HG02610 (cell line): ENCODE measurements around the gene KCNN2.
A peak's percentile ranks its signal among the peaks of the same experiment; 100 is the strongest.
"Not testable (repeated sequence)": the region's sequence is repeated elsewhere in the genome, so short reads cannot be mapped to it uniquely, and the experiment has no call there.

Source experiments
- ATAC-seq: cut with Tn5 transposase; IDR thresholded peaks from one replicate; pipeline ENCODE4 v1.9.1; 2021; ENCODE audit warnings: mild to moderate bottlenecking, moderate library complexity; ENCODE audit not compliant: unreplicated experiment

Gene KCNN2

DNA sequence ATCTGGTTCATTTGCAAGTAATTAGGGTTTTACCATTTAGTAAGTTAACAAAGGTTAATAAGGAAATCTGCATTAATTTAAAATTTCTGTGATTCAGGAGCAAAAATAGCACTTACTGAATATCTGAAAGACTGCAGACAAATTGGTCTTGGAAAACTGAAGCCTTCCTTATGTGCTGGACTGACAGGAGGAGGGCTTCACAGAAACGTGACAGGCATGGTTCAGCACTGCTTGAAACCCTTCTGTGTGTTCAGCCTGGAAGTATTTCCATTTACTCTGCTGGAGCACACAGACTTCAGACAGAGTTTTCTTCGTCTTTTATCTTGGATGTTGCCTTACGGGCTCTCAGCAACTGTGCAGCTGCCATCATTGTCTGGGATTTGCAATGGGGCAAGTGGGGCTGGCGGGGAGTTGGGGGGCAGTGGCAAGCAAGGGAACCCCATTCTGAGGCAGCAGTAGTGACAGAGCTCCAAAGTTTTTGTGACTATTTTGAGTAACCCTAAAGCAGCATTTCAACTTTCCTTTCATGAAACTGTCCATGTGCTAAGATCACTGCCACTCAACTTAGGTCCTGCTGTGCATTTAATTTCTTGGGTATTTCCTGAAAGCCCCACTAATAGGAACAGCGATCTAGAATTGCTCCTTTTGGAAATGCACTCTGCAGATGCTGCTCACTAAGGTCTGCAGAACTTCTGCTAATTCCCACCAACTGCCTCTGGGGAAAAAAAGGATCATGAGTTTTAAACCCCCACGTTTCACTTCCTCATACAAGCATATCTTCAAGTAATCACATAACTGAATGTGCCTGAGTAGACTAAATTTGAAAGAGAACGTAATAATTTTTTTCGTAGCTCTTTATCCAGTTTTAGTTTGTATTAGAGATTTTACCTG is 56.6 kb downstream of the KCNN2 start:
- ATAC-seq = peak; percentile 99

DNA sequence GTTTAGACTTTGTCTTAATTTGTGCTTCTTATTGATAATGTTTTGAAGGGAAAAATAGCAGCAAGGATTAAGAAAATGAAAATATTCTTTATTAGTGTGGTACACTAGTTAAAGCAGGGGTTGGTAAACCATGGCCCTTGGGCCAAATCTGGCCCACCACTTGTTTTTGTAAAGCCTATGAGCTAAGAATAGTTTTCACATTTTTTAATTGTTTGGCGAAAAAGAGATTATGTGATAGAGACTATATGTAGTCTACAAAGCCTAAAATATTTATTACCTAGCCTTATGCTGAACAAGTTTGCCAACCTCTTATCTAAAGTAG is 57.2 kb downstream of the KCNN2 start:
- ATAC-seq = peak; percentile 33

- ATAC-seq = no peak
Observed at GRCh38 chr5:114419959-114420358, 58.1 kb downstream of the KCNN2 start.

GRCh38 chr5:114427204-114427603 is 65.3 kb downstream of the KCNN2 start:
- ATAC-seq = no peak

- ATAC-seq = peak; percentile 49
Observed at GRCh38 chr5:114430532-114430931, 68.7 kb downstream of the KCNN2 start.

DNA sequence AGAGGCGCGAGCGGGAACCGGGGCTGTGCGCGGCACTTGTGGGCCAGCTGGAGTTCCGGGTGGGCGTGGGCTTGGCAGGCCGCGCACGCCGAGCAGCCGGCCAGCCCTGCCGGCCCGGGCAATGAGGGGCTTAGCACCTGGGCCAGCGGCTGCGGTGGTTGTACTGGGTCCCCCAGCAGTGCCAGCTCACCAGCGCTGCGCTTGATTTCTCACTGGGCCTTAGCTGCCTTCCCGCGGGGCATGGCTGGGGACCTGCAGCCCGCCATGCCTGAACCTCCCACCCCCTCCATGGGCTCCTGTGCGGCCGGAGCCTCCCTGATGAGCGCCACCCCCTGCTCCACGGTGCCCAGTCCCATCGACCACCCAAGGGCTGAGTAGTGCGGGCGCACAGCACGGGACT is 70.8 kb downstream of the KCNN2 start:
- not testable (repeated sequence) for ATAC-seq

DNA sequence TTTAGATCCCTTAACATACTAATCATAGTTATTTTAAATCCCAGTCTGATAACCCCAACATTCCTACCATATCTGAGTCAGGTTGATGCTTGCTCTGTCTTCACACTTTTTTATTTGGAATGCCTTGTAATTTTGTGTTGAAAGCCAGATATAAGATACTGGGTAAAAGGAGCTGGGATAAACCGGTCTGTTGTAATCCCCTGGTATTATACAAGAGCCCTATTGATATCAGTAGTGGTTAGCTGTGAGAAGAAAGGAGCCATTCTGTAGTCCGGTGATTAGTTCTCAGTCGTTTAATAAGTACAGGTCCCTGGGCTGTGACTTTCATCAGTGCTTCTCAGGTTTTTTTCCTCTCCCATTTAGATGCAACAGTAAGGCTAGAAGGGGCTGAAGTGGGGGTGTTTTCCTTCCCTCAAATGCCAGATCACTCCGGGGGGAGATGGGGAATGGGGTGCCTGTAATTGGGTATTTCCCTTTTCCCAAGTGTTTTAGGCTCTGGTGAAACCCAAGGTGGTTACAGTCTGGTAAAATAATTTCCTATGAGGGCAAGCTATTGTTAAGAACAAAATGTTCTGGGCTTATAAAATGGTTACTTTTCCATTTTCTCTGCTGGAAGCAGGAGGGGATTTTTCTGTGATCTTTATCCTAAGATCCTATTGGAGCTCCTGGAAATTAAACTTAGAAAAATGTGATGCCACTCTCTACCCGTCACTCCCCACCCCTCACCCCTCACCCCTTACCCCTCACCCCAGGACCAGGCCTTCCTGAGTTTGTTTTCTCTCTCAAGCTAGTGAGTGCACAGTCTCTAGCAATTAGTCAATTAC is 72.7 kb downstream of the KCNN2 start:
- peak; percentile 34 for ATAC-seq

DNA sequence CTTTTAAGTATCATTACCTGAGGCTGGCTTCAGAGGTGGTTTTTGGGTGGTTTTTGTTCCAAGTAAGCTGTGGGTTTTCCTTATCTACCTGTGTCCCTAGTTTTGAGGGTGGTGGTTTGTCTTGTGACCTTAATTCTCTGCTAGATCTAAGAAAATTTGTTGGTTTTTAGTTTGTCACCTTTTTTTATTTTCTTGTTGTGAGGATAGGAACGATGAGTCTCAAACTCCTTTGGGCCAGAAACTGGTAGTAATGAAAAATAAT is 73.3 kb downstream of the KCNN2 start:
- no peak for ATAC-seq

- peak; percentile 72 for ATAC-seq
Observed at GRCh38 chr5:114435885-114436299, 74.0 kb downstream of the KCNN2 start.

DNA sequence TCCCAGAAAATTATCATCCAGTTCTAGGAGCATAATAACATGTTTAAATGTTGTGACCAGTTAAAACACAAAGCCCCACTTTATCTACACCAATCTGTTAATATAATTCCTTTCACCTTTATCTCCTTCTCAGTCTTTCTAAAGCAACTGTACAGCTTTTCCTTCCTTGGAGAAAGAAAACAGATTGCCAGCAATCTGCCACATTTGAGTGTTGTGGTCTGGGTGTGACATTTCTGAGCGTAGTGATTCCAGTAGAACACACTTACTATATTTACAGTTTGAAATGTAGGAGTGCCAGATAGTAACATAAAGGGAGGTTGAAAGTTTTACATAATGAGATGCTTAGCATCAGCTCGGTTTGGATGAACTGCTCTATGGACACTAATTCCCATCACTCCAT is 76.1 kb downstream of the KCNN2 start:
- ATAC-seq = no peak

DNA sequence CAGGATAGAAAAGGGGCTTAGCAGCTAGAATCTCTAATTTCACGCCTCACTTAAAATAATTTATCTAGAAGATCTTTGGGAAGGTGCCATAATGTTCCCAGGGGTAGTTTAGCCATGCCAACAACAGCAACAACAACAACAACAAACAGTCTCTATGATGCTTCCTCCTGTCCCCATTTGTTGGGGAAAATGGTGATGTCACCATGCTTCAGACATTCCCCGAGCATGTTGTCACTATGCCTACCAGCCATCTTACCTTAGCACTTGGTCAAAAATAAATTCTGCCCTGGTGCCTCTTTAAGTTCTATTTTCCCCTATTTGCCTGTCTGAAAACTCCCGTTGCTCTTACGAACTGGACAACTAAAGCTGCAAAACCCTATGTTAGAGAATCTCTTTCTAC is 76.6 kb downstream of the KCNN2 start:
- ATAC-seq = no peak

- ATAC-seq = peak; percentile 42
Observed at GRCh38 chr5:114447084-114447773, 85.4 kb downstream of the KCNN2 start.

DNA sequence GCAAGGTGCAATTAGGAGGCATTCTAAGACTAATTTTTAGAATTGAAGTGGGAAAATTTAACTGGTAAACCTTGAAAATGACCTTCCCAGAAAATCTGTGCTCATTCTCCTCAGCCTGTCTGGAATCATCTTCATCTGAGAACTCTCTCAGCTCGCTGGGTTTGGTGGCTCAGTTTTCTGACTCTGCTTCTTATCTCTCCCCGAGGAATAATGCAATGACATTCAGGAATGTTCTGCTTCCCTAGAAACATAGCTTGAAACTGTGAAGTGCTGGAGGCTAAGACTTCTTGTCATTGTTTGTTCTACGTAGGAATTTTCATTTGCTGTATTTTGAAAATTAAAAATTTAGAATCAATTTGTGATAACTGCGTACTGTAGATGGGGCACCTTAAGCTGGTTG is 86.6 kb downstream of the KCNN2 start:
- no peak for ATAC-seq

DNA sequence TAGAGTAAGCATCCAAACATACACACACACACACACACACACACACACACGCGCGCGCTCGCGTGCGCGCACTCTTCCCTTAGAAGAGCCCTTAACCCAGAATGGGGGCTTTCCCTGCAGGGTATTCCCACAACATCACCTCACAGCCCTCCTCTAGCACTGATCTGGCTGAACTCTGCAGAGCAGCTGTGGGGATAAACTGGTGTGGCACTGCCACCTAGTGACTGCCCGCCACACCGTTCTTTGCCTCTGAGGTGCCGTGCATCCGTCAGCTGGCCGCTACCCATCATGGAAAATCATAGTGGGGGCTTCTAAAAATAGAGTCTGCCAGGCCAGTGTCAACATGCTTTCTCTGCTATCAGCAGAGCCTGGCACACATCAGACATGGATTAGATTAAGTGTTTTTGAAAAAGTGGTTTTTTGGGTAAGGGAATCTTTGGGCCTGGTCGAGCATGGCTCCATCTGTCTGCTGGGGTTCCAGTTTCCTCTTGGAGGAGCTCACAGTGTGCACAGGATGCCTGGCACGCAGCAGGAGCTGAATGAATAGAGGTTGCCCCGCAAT is 88.1 kb downstream of the KCNN2 start:
- ATAC-seq = peak; percentile 96

- no peak for ATAC-seq
Observed at GRCh38 chr5:114450437-114450836, 88.6 kb downstream of the KCNN2 start.

- ATAC-seq = no peak
Observed at GRCh38 chr5:114458726-114459125, 96.9 kb downstream of the KCNN2 start.

- no peak for ATAC-seq
Observed at GRCh38 chr5:114467171-114467570, 105.3 kb downstream of the KCNN2 start.

DNA sequence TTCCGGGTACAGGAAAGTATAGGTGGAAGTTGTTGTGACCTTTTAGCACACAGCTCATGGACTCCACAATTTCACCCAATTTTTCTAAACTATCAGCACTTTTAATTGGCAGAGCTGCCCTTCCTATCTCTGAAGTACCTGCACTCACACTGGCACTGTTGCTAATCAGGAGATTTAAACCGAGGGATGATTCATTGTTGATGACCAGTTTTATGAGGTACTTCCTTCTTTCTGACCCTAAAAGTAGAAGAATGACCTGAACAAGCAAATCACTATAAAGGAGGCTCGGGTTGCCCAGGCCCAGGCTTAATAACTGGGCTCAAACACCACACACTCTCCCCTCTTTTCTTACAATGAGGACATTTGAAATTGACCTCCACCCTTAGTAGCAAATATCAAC is 105.9 kb downstream of the KCNN2 start:
- ATAC-seq = no peak

DNA sequence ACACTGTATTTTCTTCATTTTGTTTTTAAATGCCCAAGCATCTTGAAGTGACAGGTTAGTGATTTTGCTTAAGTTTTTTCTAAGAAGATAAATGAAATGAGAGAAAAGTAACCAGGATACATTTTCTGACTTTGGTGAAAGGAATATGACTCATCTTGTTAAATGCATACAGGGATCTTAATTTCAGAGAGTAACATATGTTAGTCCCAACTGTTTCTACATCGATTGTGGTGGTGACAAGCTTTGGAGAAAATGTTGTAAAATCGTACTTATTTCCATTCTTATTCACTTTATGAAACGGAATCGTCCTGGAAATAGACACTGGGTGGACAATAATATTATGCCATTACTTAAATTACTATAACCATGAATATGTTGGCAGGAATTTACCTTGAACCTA is 107.5 kb downstream of the KCNN2 start:
- no peak for ATAC-seq

GRCh38 chr5:114471529-114471928 is 109.7 kb downstream of the KCNN2 start:
- ATAC-seq = no peak

DNA sequence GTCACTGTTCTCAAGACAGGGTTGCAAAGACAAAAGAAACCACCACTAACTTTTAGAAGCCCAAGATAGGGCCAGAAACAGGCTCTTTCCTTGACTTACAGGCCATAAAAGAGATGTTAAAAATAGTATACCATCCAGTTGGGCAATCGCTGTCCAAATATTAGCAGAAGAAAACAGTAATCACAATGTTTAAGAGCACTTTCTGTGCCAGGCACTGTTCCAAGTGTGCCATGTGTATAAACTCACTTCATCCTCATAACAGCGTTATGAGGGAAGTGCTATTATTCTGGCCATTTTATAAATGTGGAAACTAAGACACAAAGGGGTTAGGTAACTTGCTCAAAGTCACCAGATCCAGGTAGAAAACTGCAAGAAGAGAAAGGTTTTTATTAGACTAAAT is 111.7 kb downstream of the KCNN2 start:
- ATAC-seq = no peak
